Mucosa of descending colon (tissue), 3 donors: ENCODE data around the gene NAA11. TPM values are rescaled to one million over a fixed set of nuclear protein-coding genes. Genes with fewer than 3 reads are reported as not detected.

Source experiments
- ATAC-seq: fragments of 200-7000 bp; cut with Tn5 transposase; one replicate; pipeline ENCODE4 v1.9.1; 2020; ENCODE audit warnings: mild to moderate bottlenecking, moderate library complexity
- DNase-seq, 3 donors: peaks; one replicate each; pipeline ENCODE4 v3.0.0-alpha.2; 2020
- H3K36me3 ChIP-seq: fragments of 200-600 bp; one replicate; pipeline ENCODE4 v1.8.0; 2021; ENCODE audit warnings: low read depth, mild to moderate bottlenecking
- H3K4me1 ChIP-seq: fragments of 200-600 bp; one replicate; pipeline ENCODE4 v1.8.0; 2021; ENCODE audit warnings: low read depth, mild to moderate bottlenecking
- H3K4me3 ChIP-seq: fragments of 200-600 bp; one replicate; pipeline ENCODE4 v1.8.0; 2021; ENCODE audit warnings: mild to moderate bottlenecking
- H3K9me3 ChIP-seq: fragments of 200-600 bp; one replicate; pipeline ENCODE4 v1.8.0; 2021; ENCODE audit warnings: mild to moderate bottlenecking
- CTCF ChIP-seq: fragments of 200-600 bp; IDR thresholded peaks from one replicate; pipeline ENCODE4 v1.8.0; 2022; ENCODE audit warnings: antibody characterized with exemption, mild to moderate bottlenecking
- intact Hi-C, 2 donors: fragments of 100-400 bp; cut with DNase I in 1 of 2; cut with micrococcal nuclease in 1 of 2; formaldehyde crosslinking; loops; one replicate each; pipeline versions ENCODE4 v1.11.0 to v1.11.1; 2022; cut with DNase I, micrococcal nuclease
- total RNA-seq, 3 donors: library from RNA; stranded (reverse); fragmentation: NEBNext Ultra II Directional in 2 of 3; extraction: Animal tissue kit (Norgen Biotek cat#: 25700) in 2 of 3; gene quantifications; one replicate each; pipeline versions ENCODE4 v1.2.1 to v1.2.4, GENCODE V29; 2021 to 2023
- donor health status: DM: no; HTN: no; CAD: no; lungs with moderate emphysema.
- donor health status: DM: no; HTN: no; CAD: no.
- donor health status: DM: no; HTN: yes; CAD: no.

Gene NAA11
- total RNA-seq, 3 donors from 2014 or later = not detected

GRCh38 chr4:79341893-79342653 is 16.2 kb upstream of the NAA11 start:
- TF ChIP-seq CTCF = no peak
- no peaks in the 10 kb centered on the region for H3K36me3 ChIP-seq
- no peak for ATAC-seq

GRCh38 chr4:79340568-79340967 is 14.7 kb upstream of the NAA11 start:
- ATAC-seq (no peak), DNase-seq (no peak)
- H3K4me3 ChIP-seq = no peak overlapping the region
- intact Hi-C loops = no loop called here
- no peaks in the 10 kb centered on the region for H3K36me3 ChIP-seq
- peaks cover 4% of the 10 kb centered on the region for H3K9me3 ChIP-seq
- TF ChIP-seq CTCF = no peak
- no peaks in the 10 kb centered on the region for H3K4me1 ChIP-seq

More at GRCh38 chr4:79341893-79342653, 16.2 kb upstream of the NAA11 start:
- intact Hi-C loops = no loop called here
- no peak for DNase-seq
- Histone ChIP-seq H3K4me3 (no peak overlapping the region), H3K4me1 (no peaks in the 10 kb centered on the region), H3K9me3 (peaks cover 4% of the 10 kb centered on the region)

- H3K36me3 ChIP-seq = no peaks in the 10 kb centered on the region
- intact Hi-C loops = no loop called here
- H3K4me3 ChIP-seq = no peak overlapping the region
- no peaks in the 10 kb centered on the region for H3K4me1 ChIP-seq
- DNase-seq (no peak), ATAC-seq (no peak)
- TF ChIP-seq CTCF = no peak
- H3K9me3 ChIP-seq = peaks cover 4% of the 10 kb centered on the region
Observed at GRCh38 chr4:79338148-79338547, 12.3 kb upstream of the NAA11 start.

- no peak for ATAC-seq
- Histone ChIP-seq H3K36me3 (no peaks in the 10 kb centered on the region), H3K9me3 (no peaks in the 10 kb centered on the region), H3K4me3 (no peak overlapping the region), H3K4me1 (no peaks in the 10 kb centered on the region)
- DNase-seq = no peak
- intact Hi-C loops = no loop called here
- TF ChIP-seq CTCF = no peak
Observed at GRCh38 chr4:79334783-79335182, 8.9 kb upstream of the NAA11 start.

GRCh38 chr4:79334341-79334740 is 8.5 kb upstream of the NAA11 start:
- ATAC-seq (no peak), DNase-seq (no peak)
- intact Hi-C loops = no loop called here
- H3K4me3 ChIP-seq = no peak overlapping the region
- H3K9me3 ChIP-seq = no peaks in the 10 kb centered on the region
- H3K36me3 ChIP-seq = no peaks in the 10 kb centered on the region
- no peak for TF ChIP-seq CTCF
- no peaks in the 10 kb centered on the region for H3K4me1 ChIP-seq
